GM12878 (cell line): ENCODE measurements around the gene ZNF296. TPM values are rescaled to one million over a fixed set of nuclear protein-coding genes. Genes with fewer than 3 reads are reported as not detected.

ENCODE experiments used
- ATF7 ChIP-seq: fragments of 450-650 bp; IDR thresholded peaks from 2 replicates; pipeline ENCODE4 v1.6.1; 2016; ENCODE audit warnings: low read depth, mild to moderate bottlenecking
- EED ChIP-seq: sonication (generic); IDR thresholded peaks from 2 replicates; pipeline ENCODE4 v1.6.1; 2016; ENCODE audit warnings: antibody characterized with exemption, low read depth
- GABPA ChIP-seq: IDR thresholded peaks from 2 replicates; pipeline ENCODE4 v1.6.1; 2014; ENCODE audit warnings: antibody characterized with exemption, low read depth, mild to moderate bottlenecking, inconsistent platforms
- MXI1 ChIP-seq: fragments of 150-350 bp; IDR thresholded peaks from 2 replicates; pipeline ENCODE4 v1.6.1; 2011; ENCODE audit warnings: low read depth, mild to moderate bottlenecking, inconsistent platforms, low read length, improper control_type of control experiment
- POLR2AphosphoS2 ChIP-seq: IDR thresholded peaks from 2 replicates; pipeline ENCODE4 v1.6.1; 2011; ENCODE audit warnings: low read depth, mild to moderate bottlenecking, low read length, improper control_type of control experiment, moderate library complexity
- RUNX3 ChIP-seq: IDR thresholded peaks from 2 replicates; pipeline ENCODE4 v1.6.1; 2012; ENCODE audit warnings: low read length, inconsistent platforms
- STAT3 ChIP-seq: IDR thresholded peaks from 2 replicates; pipeline ENCODE4 v1.6.1; 2011; ENCODE audit warnings: low read depth, low read length, improper control_type of control experiment
- ZNF24 ChIP-seq: fragments of 450-650 bp; IDR thresholded peaks from 2 replicates; pipeline ENCODE4 v1.6.1; 2017; ENCODE audit warnings: antibody characterized with exemption, mild to moderate bottlenecking
- ZNF384 ChIP-seq: IDR thresholded peaks from 2 replicates; pipeline ENCODE4 v1.6.1; 2012; ENCODE audit warnings: low read depth, mild to moderate bottlenecking, low read length, improper control_type of control experiment, borderline replicate concordance
- polyA plus RNA-seq, 11 experiments: library from polyadenylated mRNA; depleted of rRNA in 4 of 11; unstranded in 6 of 11; stranded (reverse) in 5 of 11; fragments of >200 nt; fragmentation: Nextera tagmentation in 4 of 11; fragmentation: Illumina TruSeq in 1 of 11; extraction: Ambion mirVana in 4 of 11; extraction: Trizol in 1 of 11; gene quantifications; 1 replicate in 1 of 11; 2 replicates in 10 of 11; pipeline versions ENCODE4 v1.2.1 to v1.2.3, GENCODE V29; 2011 to 2016; ENCODE audit warnings: inconsistent platforms in 2 of 11, missing spikeins in 2 of 11, low read depth in 1 of 11
- total RNA-seq, 4 experiments: library from RNA; depleted of rRNA in 3 of 4; stranded (reverse); fragments of >200 nt in 3 of 4; fragmentation: Illumina TruSeq in 1 of 4; extraction: Trizol in 1 of 4; gene quantifications; 2 replicates each; pipeline versions ENCODE4 v1.2.1 to v1.2.3, GENCODE V29; 2013 to 2021
- TF ChIP-seq, protein P1 (sequence below), 3 experiments: IDR thresholded peaks in 2 of 3; conservative IDR thresholded peaks in 1 of 3; 2 replicates each; pipeline ENCODE4 v1.5.1; 2011; ENCODE audit warnings: low read depth in 3 of 3, low read length in 3 of 3, mild to moderate bottlenecking in 3 of 3, control low read depth in 2 of 3, moderate library complexity in 2 of 3, inconsistent platforms in 1 of 3, mixed read lengths in 1 of 3; ENCODE audit not compliant: control insufficient read depth in 2 of 3, insufficient read depth in 1 of 3; ENCODE audit errors: extremely low read depth in 1 of 3
- TF ChIP-seq, protein P2 (sequence below): fragments of 450-650 bp; IDR thresholded peaks from 2 replicates; pipeline ENCODE4 v1.6.1; 2016; ENCODE audit warnings: mild to moderate bottlenecking
- TF ChIP-seq, protein P3 (sequence below): IDR thresholded peaks from 2 replicates; pipeline ENCODE4 v1.6.1; 2012; ENCODE audit warnings: low read length, inconsistent platforms
- TF ChIP-seq, protein P4 (sequence below): fragments of 450-650 bp; IDR thresholded peaks from 2 replicates; pipeline ENCODE4 v1.6.1; 2017; ENCODE audit warnings: mild to moderate bottlenecking
- TF ChIP-seq, protein P5 (sequence below): fragments of 450-650 bp; IDR thresholded peaks from 2 replicates; pipeline ENCODE4 v1.6.1; 2017; ENCODE audit warnings: borderline replicate concordance
- TF ChIP-seq, protein P6 (sequence below): fragments of 450-650 bp; formaldehyde crosslinking; IDR thresholded peaks from 2 replicates; pipeline ENCODE4 v1.5.0; 2022; ENCODE audit warnings: mild to moderate bottlenecking, missing genetic modification characterization

Gene ZNF296
- total and polyA plus RNA-seq, 10 of the 15 experiments (the other 5 are each of a cell fraction or from before 2014, with no cell fraction given) = 0.44 to 23.6 (median 3.5) TPM; not detected in 1

DNA sequence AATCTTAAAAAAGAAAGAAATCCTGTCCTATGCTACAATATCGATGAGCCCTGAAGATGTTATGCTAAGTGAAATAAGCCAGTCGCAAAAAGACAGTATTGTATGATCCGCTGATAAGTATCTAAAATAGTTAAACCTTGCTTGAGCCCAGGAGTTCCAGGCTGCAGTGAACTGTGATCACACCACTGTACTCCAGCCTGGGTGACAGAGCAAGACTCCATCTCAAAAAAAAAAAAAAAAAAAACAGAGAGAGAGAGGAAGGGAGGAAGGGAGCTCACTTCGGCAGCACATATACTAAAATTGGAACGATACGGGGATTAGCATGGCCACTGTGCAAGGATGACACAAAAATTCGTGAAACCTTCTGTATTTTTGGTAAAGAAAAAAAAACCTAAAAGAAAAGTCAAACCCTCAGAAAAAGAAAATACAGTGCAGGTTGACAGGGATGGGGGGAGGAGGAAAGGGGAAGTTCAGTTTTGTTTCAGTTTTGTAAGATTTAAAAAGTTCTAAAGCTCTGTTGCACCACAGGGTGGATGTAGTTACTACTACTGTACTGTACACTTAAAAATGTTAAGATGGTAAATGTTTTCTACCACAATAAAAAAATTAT is 29.0 kb downstream of the ZNF296 start (continued):
- TF ChIP-seq, protein P1, sequence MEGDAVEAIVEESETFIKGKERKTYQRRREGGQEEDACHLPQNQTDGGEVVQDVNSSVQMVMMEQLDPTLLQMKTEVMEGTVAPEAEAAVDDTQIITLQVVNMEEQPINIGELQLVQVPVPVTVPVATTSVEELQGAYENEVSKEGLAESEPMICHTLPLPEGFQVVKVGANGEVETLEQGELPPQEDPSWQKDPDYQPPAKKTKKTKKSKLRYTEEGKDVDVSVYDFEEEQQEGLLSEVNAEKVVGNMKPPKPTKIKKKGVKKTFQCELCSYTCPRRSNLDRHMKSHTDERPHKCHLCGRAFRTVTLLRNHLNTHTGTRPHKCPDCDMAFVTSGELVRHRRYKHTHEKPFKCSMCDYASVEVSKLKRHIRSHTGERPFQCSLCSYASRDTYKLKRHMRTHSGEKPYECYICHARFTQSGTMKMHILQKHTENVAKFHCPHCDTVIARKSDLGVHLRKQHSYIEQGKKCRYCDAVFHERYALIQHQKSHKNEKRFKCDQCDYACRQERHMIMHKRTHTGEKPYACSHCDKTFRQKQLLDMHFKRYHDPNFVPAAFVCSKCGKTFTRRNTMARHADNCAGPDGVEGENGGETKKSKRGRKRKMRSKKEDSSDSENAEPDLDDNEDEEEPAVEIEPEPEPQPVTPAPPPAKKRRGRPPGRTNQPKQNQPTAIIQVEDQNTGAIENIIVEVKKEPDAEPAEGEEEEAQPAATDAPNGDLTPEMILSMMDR (IDR thresholded peaks at IDR 0.05 in 2 of 3, conservative IDR thresholded peaks at IDR 0.05 in 1 of 3; ENCODE audit: control insufficient read depth in 2 of 3, extremely low read depth in 1 of 3, insufficient read depth in 1 of 3, low read depth in 3 of 3, low read length in 3 of 3) = peak in 1 of 3 experiments; percentile 44; a peak in 1 of 6 replicates
- TF ChIP-seq, protein P2, sequence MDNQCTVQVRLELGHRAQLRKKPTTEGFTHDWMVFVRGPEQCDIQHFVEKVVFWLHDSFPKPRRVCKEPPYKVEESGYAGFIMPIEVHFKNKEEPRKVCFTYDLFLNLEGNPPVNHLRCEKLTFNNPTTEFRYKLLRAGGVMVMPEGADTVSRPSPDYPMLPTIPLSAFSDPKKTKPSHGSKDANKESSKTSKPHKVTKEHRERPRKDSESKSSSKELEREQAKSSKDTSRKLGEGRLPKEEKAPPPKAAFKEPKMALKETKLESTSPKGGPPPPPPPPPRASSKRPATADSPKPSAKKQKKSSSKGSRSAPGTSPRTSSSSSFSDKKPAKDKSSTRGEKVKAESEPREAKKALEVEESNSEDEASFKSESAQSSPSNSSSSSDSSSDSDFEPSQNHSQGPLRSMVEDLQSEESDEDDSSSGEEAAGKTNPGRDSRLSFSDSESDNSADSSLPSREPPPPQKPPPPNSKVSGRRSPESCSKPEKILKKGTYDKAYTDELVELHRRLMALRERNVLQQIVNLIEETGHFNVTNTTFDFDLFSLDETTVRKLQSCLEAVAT = peak; percentile 89
- TF ChIP-seq ZNF24 (no peak), ATF7 (peak; percentile 64), STAT3 (no peak), RUNX3 (peak; percentile 56), MXI1 (0 out of 2 replicates have a peak, but pooled peaks have one; percentile 29), ZNF384 (peak; percentile 73), POLR2AphosphoS2 (no peak), GABPA (0 out of 2 replicates have a peak, but pooled peaks have one; percentile 31), EED (no peak)
- TF ChIP-seq, protein P3, sequence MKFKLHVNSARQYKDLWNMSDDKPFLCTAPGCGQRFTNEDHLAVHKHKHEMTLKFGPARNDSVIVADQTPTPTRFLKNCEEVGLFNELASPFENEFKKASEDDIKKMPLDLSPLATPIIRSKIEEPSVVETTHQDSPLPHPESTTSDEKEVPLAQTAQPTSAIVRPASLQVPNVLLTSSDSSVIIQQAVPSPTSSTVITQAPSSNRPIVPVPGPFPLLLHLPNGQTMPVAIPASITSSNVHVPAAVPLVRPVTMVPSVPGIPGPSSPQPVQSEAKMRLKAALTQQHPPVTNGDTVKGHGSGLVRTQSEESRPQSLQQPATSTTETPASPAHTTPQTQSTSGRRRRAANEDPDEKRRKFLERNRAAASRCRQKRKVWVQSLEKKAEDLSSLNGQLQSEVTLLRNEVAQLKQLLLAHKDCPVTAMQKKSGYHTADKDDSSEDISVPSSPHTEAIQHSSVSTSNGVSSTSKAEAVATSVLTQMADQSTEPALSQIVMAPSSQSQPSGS = peak; percentile 15; the same call in 1 of the 2 replicates
- TF ChIP-seq, protein P4, sequence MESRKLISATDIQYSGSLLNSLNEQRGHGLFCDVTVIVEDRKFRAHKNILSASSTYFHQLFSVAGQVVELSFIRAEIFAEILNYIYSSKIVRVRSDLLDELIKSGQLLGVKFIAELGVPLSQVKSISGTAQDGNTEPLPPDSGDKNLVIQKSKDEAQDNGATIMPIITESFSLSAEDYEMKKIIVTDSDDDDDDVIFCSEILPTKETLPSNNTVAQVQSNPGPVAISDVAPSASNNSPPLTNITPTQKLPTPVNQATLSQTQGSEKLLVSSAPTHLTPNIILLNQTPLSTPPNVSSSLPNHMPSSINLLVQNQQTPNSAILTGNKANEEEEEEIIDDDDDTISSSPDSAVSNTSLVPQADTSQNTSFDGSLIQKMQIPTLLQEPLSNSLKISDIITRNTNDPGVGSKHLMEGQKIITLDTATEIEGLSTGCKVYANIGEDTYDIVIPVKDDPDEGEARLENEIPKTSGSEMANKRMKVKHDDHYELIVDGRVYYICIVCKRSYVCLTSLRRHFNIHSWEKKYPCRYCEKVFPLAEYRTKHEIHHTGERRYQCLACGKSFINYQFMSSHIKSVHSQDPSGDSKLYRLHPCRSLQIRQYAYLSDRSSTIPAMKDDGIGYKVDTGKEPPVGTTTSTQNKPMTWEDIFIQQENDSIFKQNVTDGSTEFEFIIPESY = 0 out of 2 replicates have a peak, but pooled peaks have one; percentile 16
- TF ChIP-seq, protein P5, sequence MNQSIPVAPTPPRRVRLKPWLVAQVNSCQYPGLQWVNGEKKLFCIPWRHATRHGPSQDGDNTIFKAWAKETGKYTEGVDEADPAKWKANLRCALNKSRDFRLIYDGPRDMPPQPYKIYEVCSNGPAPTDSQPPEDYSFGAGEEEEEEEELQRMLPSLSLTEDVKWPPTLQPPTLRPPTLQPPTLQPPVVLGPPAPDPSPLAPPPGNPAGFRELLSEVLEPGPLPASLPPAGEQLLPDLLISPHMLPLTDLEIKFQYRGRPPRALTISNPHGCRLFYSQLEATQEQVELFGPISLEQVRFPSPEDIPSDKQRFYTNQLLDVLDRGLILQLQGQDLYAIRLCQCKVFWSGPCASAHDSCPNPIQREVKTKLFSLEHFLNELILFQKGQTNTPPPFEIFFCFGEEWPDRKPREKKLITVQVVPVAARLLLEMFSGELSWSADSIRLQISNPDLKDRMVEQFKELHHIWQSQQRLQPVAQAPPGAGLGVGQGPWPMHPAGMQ = no peak
- TF ChIP-seq, protein P6, sequence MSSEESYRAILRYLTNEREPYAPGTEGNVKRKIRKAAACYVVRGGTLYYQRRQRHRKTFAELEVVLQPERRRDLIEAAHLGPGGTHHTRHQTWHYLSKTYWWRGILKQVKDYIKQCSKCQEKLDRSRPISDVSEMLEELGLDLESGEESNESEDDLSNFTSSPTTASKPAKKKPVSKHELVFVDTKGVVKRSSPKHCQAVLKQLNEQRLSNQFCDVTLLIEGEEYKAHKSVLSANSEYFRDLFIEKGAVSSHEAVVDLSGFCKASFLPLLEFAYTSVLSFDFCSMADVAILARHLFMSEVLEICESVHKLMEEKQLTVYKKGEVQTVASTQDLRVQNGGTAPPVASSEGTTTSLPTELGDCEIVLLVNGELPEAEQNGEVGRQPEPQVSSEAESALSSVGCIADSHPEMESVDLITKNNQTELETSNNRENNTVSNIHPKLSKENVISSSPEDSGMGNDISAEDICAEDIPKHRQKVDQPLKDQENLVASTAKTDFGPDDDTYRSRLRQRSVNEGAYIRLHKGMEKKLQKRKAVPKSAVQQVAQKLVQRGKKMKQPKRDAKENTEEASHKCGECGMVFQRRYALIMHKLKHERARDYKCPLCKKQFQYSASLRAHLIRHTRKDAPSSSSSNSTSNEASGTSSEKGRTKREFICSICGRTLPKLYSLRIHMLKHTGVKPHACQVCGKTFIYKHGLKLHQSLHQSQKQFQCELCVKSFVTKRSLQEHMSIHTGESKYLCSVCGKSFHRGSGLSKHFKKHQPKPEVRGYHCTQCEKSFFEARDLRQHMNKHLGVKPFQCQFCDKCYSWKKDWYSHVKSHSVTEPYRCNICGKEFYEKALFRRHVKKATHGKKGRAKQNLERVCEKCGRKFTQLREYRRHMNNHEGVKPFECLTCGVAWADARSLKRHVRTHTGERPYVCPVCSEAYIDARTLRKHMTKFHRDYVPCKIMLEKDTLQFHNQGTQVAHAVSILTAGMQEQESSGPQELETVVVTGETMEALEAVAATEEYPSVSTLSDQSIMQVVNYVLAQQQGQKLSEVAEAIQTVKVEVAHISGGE = no peak
